ENCODE results near the gene CAMTA1.
"Not testable (repeated sequence)": the region's sequence is repeated elsewhere in the genome, so short reads cannot be mapped to it uniquely, and the experiment has no call there.

Gene CAMTA1

GRCh38 chr1:7679159-7679872 lies 894.1 kb downstream of the CAMTA1 start:
- no peak for DNase-seq

- DNase-seq = no peak
Observed at GRCh38 chr1:7679873-7680206, 894.6 kb downstream of the CAMTA1 start.

DNA sequence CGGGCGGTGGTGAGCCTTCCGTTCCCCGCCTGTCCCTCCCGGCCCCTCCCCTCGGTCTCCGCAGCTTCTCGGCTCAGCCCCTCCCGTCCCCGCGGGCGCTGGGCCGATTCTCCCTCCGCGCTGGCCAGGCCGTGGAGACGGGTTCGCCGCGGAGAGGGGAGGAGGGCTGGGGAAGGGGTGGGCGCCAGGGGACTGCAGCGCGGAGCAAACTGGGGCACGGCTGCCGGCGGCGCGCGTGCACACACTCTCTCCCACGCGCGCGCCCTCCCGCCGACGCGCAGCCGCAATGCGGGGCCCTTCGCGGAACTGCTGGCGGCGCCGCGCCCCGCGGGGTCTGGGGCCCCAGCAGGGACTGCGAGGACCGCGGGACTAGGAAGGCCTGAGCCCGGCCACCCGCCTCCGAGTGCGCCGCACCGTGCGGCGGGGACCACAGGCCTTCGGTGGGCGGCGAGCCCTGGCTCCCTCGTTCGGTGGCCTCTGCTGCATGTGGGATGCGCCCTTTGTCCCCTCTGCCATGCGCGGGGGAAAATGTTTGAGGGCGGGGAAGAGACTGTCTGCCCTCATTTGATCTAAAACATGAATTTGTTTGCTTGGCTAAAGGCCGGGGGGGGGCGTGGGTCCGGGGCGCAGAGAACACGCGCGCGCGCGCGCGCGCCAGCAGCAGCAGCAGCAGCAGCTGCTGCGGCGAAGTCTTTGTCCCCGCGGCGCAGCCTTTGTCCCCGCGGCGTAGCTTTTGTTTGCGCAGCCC lies 895.1 kb downstream of the CAMTA1 start:
- DNase-seq = no peak

GRCh38 chr1:7680955-7681268 lies 895.7 kb downstream of the CAMTA1 start:
- DNase-seq = no peak

DNA sequence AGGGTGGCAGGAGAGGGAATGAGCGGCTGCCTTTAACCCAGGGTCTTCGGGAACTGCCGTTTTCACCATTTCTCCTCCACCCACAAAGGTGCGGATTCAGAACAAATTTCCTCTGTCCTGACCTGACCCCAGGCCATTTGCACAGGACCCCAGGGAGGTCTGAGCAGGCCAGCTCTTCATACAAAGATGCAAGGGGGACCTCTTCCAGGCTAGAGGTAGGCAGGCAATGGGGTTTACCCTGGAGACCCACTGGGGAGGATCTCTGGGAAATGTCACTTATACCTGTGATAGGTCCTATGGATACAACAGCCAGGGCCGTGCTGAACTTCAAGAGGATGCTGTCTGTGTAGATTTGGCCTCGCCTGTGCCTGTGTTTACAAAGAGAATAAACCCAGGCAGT lies 896.1 kb downstream of the CAMTA1 start:
- DNase-seq = no peak

DNA sequence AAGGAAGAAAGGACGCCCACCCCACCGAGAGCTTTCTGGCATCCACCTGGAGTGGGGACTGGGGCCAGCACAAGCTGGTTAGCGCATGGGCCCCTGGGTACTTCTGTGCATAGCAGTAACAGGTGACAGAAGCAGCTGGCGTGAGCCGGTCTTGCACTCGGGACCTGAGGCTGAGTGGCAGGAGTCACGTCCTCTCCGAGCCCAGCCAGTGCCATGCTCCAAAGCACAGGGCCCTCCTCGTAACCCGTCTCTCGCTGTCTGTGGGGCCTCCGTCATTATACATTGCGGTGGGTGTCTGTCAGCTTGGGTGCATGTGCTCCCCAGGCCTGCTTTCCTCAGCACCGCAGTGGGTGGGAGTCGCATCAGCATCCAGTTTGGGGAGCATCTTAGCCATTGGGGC lies 898.3 kb downstream of the CAMTA1 start:
- DNase-seq = no peak

DNA sequence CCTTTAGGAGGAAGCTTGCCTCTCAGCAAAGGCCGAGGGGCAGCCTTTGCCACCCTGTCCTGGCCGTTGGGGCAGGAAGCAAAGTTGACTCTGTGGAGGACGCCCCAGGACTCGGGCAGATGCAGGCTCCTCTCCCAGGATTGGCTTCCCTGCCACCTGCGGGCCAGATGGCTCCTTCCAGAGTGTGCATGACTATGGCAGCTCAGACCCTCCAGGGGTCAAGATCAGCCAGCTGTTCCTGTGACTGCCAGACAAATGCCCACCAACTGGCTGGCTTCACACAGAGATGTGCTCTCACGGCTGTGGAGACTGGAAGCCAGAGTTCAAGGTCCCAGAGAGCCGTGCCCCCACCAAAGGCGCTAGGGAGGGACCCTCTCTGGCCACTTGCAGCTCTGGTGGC lies 898.9 kb downstream of the CAMTA1 start:
- no peak for DNase-seq

GRCh38 chr1:7684861-7685635 lies 899.8 kb downstream of the CAMTA1 start:
- DNase-seq = no peak

GRCh38 chr1:7686301-7686850 lies 901.1 kb downstream of the CAMTA1 start:
- DNase-seq = no peak

DNA sequence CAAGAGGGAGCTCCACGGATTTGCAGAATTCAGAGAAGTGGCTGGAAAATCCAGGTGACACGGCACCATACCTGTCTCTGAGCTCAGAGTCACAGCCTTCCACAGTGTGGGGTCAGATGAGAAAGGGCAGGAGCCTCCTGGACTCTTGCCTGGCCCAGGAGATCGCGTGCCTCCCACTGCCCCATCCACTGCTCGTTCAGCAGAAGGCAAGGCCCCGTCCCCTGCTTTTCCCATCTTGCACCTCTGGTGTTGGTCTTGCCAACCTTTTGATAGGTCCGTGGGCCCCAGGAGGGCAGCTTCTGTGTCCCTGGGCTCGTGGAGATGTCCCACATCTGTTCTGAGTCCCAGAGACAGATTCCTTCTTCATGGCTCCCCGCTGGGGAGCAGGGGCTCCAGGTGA lies 902.2 kb downstream of the CAMTA1 start:
- DNase-seq = no peak

GRCh38 chr1:7688659-7689058 lies 903.4 kb downstream of the CAMTA1 start:
- DNase-seq = no peak

- DNase-seq = not testable (repeated sequence)
Observed at GRCh38 chr1:7689307-7689706, 904.1 kb downstream of the CAMTA1 start.

- DNase-seq = no peak
Observed at GRCh38 chr1:7690076-7690475, 904.8 kb downstream of the CAMTA1 start.

- no peak for DNase-seq
Observed at GRCh38 chr1:7690496-7691182, 905.4 kb downstream of the CAMTA1 start.

DNA sequence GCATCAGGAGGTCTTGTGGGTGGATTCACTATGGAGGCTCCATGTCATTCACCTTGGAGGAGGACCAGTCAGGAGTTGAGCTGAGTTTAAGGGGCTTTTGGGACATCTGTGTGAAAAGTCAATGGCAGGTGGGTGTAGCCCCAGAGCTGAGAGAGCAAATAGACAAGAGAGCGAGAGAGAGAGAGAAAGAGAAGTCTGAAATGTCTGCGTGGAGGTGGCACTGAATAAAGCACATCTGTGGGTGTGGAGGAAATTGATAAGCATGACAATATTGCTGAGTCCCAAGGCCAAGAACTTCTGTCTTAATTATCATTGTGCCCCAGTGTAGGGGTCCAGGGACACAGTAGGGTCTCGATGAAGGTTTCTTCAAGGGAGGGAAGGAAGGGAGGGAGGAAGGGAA lies 906.3 kb downstream of the CAMTA1 start:
- DNase-seq = no peak

DNA sequence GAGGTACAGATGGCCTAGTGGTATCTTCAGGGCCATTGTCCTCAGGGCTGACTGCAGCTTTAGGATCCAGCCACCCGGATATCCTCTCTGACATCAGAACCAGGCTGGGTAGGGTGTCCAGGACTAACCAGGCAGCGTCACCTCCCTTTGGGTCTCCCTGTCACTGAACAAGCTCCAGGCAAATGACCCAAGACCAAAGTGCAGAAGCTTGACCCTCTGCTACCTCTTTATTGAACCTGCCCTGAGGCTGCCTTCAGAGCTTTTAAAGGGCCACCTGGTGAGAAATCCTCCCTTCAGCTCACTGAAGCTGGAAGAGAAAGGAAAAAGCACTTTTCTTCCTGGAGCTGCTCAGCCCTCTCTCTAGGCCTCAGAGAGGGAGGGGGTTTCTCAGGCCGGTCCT lies 906.8 kb downstream of the CAMTA1 start:
- no peak for DNase-seq

- not testable (repeated sequence) for DNase-seq
Observed at GRCh38 chr1:7693037-7693436, 907.8 kb downstream of the CAMTA1 start.

- DNase-seq = no peak
Observed at GRCh38 chr1:7693662-7694061, 908.4 kb downstream of the CAMTA1 start.

DNA sequence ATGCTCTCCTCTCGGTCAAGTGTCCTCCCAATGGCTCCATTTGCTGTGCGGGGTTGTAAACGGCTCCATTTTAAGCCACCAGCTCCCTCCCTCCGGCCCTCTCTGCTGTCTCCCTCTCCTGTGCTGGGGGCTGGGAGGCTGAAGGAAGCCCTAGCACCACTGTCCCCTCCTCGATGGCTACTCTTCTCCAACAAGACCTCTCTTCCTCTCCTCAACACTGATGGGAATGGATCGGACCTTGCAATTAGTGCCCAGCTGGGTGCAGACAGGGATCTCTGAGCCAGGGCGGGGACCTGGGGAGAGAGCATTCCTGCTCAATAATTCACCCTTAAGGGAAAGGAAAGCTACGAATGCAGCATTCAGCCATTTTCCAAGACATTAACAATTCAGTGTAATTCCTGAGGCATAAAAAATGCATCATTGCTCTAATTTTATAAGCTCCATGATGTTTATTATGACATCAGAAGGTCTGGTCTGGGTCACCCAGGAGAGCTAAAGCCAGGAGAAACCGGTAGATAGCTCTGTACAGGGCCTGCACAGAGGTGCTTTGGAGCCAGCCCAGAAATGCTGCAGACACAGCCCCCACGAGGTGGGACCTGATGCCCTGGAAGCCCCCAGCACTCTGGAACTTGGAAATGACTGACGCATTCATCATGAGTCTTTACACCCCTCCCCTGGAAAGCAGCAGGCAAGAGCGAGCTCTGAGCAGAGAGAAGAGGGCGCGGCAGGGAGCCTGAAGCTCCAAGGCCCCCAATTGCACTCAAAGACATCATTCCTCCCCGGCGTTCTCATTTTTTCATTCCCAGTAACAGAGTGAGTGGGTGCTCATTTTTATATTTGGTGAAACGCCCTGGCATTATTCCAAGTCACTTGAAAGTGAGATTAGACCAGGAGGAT lies 909.6 kb downstream of the CAMTA1 start:
- no peak for DNase-seq

GRCh38 chr1:7695497-7696117 lies 910.4 kb downstream of the CAMTA1 start:
- no peak for DNase-seq

DNA sequence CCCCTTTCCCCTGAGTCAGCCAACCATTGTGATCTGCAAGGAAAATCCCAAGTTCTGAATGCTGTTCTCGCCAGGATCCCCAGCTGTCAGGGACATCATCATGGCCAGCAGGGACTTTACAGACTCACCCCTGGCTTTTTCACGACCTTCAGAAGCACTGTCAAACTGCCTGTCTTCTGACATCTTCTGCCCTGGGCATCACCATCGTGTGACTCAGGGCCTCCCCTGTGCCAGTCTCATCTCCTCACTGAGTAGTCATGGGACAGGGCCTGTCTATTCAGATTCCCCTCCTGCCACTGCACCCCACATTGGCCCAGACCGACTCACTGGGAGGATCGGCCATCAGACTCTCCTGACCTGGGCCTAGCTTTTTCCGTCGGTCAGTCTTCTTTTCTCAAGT lies 913.4 kb downstream of the CAMTA1 start:
- DNase-seq = no peak

- DNase-seq = no peak
Observed at GRCh38 chr1:7702365-7702764, 917.1 kb downstream of the CAMTA1 start.
